AG09309 (cell line): Measurements from ENCODE around the gene ANKRD35.
A peak's percentile ranks its signal among the peaks of the same experiment; 100 is the strongest.

Experiments
- DNase-seq: peaks from one replicate; pipeline ENCODE4 v3.0.0-alpha.2; 2010; ENCODE audit warnings: low read depth
- H3K4me3 ChIP-seq: 2 replicates; pipeline ENCODE4 v1.5.1; 2011; ENCODE audit warnings: mild to moderate bottlenecking, low read depth, low read length, moderate library complexity; ENCODE audit not compliant: control insufficient read depth
- TF ChIP-seq, protein P1 (sequence below): IDR thresholded peaks from 2 replicates; pipeline ENCODE4 v1.5.1; 2011; ENCODE audit warnings: mild to moderate bottlenecking, low read depth, low read length, inconsistent platforms; ENCODE audit not compliant: insufficient read depth, control insufficient read depth; ENCODE audit errors: missing control alignments

The ANKRD35 gene

GRCh38 chr1:145892486-145893087 lies 6.9 kb upstream of the ANKRD35 start:
- no peak overlapping the region for H3K4me3 ChIP-seq
- no peak for DNase-seq
- TF ChIP-seq, protein P1, sequence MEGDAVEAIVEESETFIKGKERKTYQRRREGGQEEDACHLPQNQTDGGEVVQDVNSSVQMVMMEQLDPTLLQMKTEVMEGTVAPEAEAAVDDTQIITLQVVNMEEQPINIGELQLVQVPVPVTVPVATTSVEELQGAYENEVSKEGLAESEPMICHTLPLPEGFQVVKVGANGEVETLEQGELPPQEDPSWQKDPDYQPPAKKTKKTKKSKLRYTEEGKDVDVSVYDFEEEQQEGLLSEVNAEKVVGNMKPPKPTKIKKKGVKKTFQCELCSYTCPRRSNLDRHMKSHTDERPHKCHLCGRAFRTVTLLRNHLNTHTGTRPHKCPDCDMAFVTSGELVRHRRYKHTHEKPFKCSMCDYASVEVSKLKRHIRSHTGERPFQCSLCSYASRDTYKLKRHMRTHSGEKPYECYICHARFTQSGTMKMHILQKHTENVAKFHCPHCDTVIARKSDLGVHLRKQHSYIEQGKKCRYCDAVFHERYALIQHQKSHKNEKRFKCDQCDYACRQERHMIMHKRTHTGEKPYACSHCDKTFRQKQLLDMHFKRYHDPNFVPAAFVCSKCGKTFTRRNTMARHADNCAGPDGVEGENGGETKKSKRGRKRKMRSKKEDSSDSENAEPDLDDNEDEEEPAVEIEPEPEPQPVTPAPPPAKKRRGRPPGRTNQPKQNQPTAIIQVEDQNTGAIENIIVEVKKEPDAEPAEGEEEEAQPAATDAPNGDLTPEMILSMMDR = no peak

GRCh38 chr1:145891587-145892485 lies 6.2 kb upstream of the ANKRD35 start:
- no peak overlapping the region for H3K4me3 ChIP-seq
- peak; percentile 94 for DNase-seq
- TF ChIP-seq, protein P1 = peak; percentile 91

GRCh38 chr1:145891143-145891542 lies 5.5 kb upstream of the ANKRD35 start:
- DNase-seq = no peak
- TF ChIP-seq, protein P1 = no peak
- no peak overlapping the region for H3K4me3 ChIP-seq

- DNase-seq = no peak
- TF ChIP-seq, protein P1 = no peak
Measured at GRCh38 chr1:145889722-145890121, 4.1 kb upstream of the ANKRD35 start.

GRCh38 chr1:145887631-145888030 lies 2.0 kb upstream of the ANKRD35 start:
- H3K4me3 ChIP-seq = no peak overlapping the region
- TF ChIP-seq, protein P1 = no peak
- DNase-seq = no peak

More at GRCh38 chr1:145889722-145890121, 4.1 kb upstream of the ANKRD35 start:
- no peak overlapping the region for H3K4me3 ChIP-seq

GRCh38 chr1:145886816-145887215 lies 1.1 kb upstream of the ANKRD35 start:
- no peak overlapping the region for H3K4me3 ChIP-seq
- DNase-seq = no peak
- TF ChIP-seq, protein P1 = no peak
